Activated naive CD4-positive, alpha-beta T cell treated with anti-CD3 and anti-CD28 coated beads, Interleukin-2, amount 50 U/mL, for 16 hours (primary cell): ENCODE results near the gene RPS13.
"Not testable (repeated sequence)": the region's sequence is repeated elsewhere in the genome, so short reads cannot be mapped to it uniquely, and the experiment has no call there.

Experiments used
- DNase-seq: peaks from one replicate; pipeline ENCODE4 v3.0.0-alpha.2; 2020

The RPS13 gene

DNA sequence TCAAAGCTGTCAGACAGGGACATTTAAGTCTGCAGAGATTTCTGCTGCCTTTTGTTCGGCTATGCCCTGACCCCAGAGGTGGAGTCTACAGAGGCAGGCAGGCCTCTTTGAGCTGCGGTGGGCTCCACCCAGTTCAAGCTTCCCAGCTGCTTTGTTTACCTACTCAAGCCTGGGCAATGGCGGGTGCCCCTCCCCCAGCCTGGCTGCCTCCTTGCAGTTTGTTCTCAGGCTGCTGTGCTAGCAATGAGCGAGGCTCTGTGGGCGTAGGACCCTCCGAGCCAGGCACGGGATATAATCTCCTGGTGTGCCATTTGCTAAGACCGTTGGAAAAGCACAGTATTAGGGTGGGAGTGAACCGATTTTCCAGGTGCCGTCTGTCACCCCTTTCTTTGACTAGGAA, 43.4 kb downstream of the RPS13 start:
- not testable (repeated sequence) for DNase-seq

DNA sequence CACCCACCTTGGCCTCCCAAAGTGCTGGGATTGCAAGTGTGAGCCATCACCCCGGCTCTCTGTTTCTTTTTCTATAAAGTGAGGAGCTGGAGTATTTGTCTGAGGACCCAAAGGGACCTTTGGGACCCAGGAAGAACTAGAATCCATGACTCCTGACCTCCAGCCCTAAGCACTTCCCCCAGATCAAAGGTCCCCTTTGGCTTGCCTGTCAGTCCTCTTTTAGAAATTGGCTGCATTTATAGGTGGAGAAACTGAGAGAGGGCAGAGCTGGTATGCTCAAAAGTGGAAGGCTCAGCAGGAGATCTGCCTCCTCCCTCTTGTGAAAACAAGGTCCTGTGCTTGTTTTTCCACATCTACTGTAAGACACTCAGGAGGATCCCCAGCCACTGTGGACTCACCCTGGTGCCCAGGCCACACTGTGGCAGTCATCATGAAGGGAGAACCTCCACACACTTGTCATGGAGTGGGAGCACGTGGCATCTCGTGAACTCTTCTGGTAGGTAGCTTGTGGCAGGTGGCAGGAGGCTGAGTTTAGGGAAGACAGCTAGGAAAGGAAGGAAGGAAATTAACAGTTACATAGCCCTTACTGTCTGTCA, 50.9 kb downstream of the RPS13 start:
- DNase-seq: no peak

DNA sequence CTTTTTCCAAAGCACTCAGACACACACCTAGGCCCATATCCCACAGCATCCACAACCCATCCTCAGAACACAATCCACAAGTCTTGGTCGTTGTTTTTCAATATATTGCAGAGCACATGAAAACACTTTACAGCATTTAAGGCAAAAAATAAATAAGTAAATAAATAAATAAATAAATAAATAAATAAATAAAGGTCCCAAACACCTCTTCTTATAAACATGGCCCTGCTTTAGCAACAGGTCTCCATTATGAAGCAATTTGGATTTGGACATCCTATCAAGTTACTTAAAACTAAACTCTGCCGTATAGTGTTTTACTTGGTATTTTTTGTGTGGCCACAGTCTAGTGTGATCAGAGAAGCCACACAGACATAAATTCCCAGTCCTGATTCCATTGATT, 52.5 kb downstream of the RPS13 start:
- DNase-seq: no peak
